ENCODE results near the gene NGF.
"Not testable (repeated sequence)": the region's sequence is repeated elsewhere in the genome, so short reads cannot be mapped to it uniquely, and the experiment has no call there.

Gene NGF

DNA sequence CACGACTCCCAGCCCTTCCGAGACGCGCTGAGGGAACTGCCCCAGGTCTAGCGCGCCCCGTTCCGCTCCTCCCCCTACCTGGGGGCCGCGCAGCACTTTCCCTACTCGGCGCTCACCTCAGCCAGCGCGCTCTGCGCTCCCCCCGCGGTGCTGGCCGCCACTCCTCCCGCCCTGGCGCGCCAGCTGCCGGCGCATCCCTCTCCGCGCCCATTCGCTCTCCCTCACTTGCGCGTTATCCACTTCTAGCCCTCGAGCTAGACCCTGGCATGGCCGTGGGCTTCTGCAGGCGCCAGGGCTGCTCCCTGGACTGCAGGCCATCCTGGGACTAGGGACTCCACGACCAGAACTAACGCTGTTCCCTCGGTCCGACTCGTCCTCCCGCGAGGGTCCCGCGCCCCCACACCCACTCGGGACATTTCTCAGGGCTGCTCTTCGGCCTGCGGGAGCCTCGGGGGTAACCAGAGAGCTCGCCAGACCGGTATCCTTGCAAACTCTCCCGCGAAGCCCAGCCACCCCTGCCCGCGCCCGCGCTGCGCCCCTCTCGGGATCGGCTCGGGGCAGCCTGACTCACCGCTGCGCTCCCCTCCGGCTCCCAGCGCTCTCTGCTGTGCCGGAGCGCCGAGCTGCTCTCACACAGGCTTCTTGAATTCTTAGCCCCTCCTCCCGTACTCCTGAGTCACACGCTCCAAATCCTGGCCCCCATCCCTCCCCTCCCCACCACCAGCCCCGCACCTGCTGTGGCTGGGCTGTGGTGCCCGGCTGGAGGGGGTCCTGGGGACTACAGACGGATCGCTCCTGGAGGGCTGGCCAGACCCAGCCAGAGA is at the start of gene NGF:
Gene NGF, minus strand, starts transcription at position 617 of the 824 bp plus-strand sequence. CDS start 51,454 bp downstream, outside the sequence.
- no peak for DNase-seq (ENCODE audit: low read depth in 1 of 2, low spot score in 1 of 2)

DNA sequence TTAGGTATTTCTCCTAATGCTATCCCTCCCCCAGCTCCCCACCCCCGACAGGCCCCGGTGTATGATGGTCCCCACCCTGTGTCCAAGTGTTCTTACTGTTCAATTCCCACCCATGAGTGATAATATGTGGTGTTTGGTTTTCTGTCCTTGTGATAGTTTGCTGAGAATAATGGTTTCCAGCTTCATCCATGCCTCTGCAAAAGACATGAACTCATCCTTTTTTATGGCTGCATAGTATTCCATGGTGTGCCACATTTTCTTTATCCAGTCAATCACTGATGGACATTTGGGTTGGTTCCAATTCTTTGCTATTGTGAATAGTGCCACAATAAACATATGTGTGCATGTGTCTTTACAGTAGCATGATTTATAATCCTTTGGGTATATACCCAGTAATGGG is 45.4 kb upstream of the NGF start:
- DNase-seq (ENCODE audit: low read depth in 1 of 2, low spot score in 1 of 2), result not testable (repeated sequence)

DNA sequence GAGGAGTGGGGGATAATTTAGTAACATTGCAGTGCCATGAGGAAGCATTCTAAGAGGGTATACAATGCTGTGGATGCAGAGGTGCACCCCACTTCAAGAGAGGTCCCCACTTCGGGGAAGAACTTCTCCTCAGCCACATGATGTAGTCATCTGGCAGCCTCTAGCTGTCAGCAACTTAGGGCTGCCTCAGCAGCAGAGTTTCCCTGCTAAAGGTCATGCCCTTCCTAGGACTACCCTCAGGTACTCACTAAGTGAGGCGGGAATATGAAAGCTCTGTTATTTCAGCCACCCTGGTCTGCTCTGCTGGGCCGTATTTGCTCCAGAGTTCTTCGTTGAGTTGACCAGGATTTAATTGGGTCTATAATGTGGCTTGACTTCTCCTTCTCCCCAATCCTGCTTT is 41.9 kb upstream of the NGF start:
- DNase-seq (ENCODE audit: low read depth in 1 of 2, low spot score in 1 of 2), result no peak

DNA sequence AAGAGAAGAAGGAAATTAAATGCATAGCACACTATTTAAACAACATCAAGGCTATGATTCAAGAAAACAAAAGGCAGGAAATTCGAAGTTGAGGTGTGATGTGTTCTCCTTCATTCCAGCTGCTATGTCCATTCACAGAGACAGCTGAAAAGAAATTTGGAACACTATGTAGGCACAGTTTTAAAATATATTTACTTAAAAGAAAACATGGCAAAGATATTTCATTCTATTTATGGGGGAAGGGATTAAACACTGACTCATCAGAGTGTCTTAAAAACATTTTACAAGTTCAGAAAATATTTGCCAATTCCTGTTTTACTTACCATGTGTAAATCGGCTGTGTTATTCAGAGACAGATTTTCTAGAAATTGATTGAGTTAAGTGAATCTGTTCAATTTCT is 39.4 kb upstream of the NGF start:
- DNase-seq (ENCODE audit: low read depth in 1 of 2, low spot score in 1 of 2), result no peak

DNA sequence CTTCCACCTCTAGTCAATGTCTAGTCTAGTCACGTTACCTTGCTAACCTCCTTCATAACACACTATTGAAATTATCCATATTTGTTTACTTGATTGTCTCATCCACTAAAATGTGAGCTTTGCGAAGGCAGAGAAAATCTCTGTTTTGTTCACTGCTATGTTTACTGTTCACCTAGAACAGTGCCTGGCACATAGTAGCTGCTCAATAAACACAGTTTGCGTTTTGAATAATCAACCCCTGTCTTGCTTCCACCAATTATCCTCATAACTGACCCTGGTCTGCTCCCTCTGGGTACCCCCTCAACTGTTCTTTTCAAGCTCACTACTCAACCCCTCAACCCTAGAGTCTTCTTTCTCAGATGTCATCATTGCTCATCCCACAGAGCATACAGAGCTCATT is 36.5 kb upstream of the NGF start:
- DNase-seq (ENCODE audit: low read depth in 1 of 2, low spot score in 1 of 2), result no peak

DNA sequence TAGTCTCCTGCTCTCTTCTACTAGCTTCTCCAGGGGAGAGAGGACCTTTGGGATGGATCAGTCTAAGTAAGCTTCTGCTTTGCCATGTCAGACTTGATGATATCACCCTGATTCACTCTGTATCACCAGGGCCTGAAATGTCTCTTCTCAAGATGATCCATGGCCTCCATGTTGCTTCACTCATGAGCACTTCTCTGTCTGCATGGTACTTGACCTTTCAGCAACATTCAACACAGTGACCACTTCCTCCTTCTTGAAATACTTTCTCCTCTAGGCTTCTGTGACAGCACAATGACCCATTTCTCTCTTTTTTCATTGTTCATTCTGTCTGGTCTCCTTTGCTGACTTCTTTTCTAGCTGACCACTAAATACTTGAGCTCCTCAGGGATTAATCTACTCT is 35.3 kb upstream of the NGF start:
- no peak for DNase-seq (ENCODE audit: low read depth in 1 of 2, low spot score in 1 of 2)

DNA sequence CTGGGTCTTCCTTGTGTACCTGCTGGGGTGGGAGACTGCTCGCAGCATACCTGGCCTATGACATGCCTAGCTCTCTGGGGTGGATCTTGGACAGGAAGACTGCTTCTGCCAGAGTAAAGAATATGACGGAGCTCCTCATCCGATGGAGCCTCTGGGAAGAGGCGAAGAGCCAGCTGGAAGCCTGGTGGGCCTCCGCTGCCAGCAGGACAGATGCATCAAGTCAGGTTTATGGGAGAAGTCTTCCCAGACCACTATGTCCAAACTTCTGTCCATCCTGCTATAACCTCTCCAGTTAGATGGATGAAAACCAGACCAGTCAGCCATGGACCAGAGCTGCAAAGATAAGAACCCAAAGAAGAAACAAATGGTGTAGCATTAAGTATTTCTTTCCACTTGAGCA is 27.7 kb upstream of the NGF start:
- no peak for DNase-seq (ENCODE audit: low read depth in 1 of 2, low spot score in 1 of 2)

DNA sequence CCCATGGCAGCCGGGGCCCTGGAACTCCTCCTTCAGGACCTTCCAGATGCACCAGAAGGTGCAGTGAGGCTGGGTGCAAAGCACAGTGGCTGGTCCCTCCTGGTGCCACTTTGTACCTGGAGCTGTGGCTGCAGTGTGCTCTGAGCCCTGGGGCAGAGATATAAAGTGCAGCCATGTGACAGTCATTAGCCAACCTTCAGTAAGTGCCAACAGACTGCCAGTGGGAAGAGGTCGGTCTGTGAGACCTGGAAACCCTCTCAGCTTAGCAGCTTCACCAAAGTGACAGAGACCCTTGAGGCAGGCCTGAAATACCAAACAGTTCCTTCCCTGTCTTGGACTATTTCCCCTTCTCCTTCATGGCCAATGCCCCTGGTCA is 26.7 kb upstream of the NGF start:
- no peak for DNase-seq (ENCODE audit: low read depth in 1 of 2, low spot score in 1 of 2)

DNA sequence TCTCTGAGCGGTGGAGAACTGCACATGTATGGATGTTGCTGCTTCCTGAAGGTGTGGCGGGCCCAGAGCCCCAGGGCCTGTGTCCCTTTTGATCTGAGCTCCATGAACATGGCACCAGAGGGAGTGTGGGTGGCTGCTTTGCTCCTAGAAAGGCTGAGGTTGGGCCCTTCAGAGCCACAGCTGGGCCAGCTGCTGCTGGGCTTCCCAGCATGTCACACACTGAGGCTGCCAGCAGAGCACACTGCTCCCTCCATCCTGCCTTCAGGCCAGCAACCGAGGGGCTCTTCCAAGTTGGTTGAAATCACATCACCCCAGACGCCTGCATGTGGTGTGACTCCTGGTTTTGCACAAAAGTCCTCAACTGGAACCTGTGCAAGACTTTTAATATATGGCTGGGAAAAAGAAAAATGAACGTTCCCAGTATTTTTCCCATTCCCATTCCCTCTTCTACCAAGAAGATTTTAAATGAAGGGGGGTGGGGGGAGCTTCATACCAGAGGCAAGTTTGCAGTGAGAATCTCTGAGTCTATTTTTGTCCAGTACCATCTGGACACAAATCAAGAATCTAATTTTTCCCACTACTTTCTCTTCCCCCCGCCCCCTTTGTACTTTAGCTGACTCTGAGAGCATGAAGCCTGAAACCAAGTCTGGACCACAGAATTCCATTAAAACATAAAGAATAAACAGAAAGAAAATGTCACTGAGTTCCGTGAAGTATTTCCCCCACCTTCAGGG is 26.2 kb upstream of the NGF start:
- no peak for DNase-seq (ENCODE audit: low read depth in 1 of 2, low spot score in 1 of 2)

DNA sequence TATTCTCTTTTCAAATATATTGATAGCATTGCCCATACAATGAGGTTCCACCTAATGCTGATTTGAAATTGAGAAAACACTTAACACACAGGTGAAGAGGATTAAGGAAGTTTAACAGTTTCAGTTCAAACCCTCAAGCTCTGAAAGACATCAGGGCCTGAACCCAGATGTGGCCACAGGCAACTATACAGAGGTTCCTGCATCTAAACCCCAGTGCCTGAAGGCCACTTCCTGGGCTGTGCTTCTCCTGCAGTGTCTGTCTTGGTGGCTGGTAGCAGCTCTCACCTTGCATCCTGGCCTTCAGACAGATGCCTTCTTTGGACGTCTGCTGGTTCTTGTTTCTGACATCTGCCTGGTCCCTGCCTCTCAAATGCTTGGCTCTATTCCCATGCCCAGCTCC is 25.1 kb upstream of the NGF start:
- no peak for DNase-seq (ENCODE audit: low read depth in 1 of 2, low spot score in 1 of 2)

DNA sequence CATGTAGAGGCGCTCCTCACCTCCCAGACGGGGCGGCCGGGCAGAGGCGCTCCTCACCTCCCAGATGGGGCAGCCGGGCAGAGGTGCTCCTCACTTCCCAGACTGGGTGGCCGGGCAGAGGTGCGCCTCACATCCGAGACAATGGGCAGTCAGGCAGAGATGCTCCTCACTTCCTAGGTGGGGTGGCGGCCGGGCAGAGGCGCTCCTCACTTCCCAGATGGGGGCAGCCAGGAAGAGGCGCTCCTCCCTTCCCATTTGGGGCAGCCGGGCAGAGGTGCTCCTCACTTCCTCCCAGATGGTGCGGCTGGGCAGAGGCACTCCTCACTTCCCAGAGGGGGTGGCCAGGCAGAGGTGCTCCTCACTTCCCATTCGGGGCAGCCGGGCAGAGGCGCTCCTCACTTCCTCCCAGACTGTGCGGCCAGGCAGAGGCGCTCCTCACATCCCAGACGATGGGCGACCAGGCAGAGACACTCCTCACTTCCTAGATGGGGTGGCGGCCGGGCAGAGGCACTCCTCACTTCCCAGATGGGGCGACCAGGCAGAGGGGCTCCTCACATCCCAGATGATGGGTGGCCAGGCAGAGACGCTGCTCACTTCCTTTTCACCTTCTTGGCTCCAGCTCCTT is 22.6 kb upstream of the NGF start:
- not testable (repeated sequence) for DNase-seq (ENCODE audit: low read depth in 1 of 2, low spot score in 1 of 2)

DNA sequence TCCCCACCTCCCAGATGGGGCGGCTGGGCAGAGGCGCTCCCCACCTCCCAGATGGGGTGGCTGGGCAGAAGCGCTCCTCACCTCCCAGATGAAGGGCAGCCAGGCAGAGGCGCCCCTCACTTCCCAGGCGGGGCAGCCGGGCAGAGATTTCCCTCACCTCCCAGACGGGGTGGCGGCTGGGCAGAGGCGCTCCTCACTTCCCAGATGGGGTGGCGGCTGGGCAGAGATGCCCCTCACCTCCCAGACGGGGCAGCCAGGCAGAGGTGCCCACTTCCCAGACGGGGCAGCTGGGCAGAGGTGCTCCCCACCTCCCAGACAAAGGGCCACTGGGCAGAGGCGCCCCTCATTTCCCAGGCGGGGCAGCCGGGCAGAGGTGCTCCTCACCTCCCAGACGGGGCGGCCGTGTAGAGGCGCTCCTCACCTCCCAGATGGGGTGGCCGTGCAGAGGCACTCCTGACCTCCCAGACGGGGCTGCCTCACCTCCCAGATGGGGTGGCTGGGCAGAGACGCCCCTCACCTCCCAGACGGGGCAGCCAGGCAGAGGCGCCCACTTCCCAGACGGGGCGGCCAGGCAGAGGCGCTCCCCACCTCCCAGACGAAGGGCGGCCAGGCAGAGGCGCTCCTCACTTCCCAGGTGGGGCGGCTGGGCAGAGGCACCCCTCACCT is 21.9 kb upstream of the NGF start:
- not testable (repeated sequence) for DNase-seq (ENCODE audit: low read depth in 1 of 2, low spot score in 1 of 2)

DNA sequence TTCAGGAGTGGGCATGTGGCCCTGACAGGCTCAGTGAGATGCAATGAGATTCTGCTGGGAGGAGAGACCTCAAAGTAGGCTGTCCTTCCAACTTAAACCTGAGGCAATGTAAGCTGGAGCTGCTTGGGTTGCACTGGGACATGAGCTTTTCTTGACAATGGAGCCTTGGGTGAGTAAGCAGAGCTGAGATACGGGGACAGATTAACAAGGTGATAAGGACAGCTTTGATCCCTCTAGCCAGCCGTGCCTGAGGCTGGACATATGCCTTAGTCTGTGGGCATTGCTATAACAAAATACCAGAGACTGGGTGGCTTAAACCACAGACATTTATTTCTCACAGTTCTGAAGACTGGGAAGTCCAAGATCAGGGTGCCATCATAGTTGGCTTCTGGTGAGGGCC is 18.3 kb upstream of the NGF start:
- DNase-seq (ENCODE audit: low read depth in 1 of 2, low spot score in 1 of 2), result no peak

DNA sequence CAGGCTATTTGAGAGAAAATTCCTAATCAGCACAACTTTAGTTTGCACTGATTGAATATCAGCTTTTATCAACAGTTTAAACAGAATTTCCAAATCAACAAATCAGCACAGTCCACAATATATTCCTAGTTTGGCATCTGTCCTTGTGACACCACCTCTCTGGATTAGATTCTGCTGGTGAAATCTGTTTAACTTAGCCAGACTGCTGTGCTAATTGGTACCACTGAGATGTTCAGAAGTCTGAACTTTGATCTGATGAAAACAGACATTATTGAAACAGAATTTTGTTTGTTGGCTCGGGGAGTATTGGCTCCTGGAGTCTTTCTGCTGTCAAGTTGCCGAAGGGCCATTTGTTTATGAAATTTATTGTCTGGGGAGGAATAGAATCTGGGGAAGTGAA is 17.0 kb upstream of the NGF start:
- no peak for DNase-seq (ENCODE audit: low read depth in 1 of 2, low spot score in 1 of 2)

DNA sequence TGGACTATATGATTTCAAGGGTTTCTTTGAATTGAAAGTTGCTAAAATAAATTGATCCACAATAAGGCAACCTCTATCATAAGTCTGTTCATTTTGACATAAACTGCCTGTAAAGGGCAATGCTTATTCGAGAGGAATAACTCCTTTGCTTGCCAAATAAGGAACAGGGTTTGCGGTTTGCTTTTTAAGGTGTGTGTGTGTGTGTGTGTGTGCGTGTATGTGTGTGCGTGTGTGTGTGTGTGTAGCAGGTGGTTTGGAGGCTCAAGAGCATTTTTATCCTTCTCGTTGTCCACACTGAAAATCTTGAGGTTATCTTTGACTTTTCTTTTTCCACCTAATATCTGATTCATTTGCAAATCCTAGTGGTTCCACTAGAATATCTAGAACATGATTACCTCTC is 13.1 kb upstream of the NGF start:
- DNase-seq (ENCODE audit: low read depth in 1 of 2, low spot score in 1 of 2), result no peak

DNA sequence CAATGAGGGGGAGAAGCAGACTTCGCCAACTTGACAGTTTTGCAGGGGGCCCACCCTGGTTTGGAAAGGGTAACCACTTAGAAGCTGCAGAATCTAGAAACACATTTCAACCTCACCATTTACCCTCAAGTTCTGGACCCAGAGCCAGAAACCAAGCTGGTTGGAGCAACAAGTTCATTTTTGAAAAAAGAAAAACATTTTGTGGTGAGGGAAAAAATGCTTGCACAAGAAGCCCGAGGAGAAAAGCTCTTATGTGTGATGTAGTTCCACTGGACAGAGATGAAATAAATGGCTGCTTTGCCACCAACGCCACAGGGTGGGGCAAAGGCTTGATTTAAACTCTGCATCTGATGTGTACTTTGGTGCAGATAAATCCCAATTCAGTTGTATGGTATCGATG is 10.6 kb upstream of the NGF start:
- no peak for DNase-seq (ENCODE audit: low read depth in 1 of 2, low spot score in 1 of 2)

DNA sequence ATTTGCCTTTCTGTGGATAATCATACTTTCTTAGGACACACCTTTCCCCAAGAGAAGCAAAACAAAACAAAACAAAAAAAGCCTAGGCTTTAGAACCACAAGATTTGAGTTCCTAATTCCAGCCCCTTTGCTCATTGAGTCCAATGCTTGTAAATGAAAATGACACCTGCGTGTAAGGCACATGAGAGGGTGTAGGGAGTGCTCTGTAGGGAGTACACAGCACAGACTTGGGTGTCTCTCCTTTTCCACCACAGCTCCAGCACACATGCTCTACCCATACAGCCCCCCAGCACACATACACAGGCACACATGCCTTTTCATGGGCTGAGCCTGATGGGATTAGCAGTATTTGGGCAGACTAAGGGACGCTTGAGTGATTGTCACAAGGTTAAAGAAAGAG is 9.2 kb upstream of the NGF start:
- no peak for DNase-seq (ENCODE audit: low read depth in 1 of 2, low spot score in 1 of 2)

DNA sequence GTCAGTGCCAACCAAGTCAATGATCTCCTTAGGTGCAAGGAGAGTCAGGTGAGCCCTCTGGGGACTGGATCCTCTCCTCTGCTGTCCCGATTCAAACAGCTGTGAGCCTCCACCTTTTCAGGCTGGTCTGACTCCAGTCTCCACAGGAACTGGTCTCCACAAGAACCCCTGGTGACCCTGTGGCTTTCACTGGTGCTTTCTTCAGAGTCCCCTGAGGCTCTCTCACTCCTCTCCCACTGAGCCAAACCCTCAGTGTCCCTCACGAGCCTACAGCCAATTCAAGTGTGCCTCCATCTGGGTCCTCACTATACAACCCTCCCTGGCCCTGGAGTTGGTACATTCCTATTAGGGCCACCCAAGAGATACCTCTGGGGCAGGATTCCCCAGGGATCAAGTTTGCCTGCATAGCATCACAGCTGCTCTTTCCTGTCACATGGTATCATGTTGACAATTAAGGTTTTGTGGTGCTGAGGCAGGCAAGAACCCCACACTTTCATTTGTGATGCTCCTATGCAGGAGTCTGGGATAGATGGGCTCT is 5.2 kb upstream of the NGF start:
- no peak for DNase-seq (ENCODE audit: low read depth in 1 of 2, low spot score in 1 of 2)

DNA sequence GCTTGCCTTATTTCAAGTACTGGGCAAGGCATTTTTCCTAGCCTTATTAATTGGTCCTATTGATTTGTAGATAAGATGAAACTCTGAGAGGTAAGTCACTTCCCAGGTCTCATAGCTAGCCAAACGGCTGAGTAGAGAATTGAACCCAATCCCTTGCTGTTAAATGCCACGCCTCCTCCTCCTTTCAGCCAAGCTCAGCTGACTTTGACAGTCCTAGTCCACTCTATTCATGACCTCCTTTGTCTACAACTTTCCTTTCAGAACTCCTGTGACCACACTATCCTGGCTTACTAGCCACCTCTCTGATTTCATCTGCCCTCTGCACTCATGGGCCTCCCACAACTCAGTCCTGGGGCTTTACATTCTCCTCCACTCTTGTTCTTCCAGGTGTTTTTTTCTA is 3.9 kb upstream of the NGF start:
- DNase-seq (ENCODE audit: low read depth in 1 of 2, low spot score in 1 of 2), result no peak

DNA sequence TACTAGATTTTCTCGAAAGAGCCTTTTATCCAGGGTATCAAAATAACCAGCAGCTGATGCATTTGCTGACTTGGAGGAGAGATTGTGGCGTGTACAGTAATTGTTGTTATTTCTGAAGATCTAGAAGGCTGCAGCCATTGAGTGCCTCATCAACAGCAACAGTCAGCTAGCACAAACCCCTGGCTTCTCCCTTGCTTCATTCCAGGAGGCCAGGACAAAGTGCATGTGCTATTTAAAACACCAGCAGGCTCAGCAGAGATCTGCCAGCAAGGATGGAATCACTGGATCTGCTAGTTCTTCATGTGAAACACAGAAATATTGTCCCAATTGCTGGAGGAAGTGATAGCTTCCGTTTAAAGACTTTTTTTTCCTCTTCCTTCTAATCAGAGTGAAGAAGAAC is 2.8 kb upstream of the NGF start:
- no peak for DNase-seq (ENCODE audit: low read depth in 1 of 2, low spot score in 1 of 2)

DNA sequence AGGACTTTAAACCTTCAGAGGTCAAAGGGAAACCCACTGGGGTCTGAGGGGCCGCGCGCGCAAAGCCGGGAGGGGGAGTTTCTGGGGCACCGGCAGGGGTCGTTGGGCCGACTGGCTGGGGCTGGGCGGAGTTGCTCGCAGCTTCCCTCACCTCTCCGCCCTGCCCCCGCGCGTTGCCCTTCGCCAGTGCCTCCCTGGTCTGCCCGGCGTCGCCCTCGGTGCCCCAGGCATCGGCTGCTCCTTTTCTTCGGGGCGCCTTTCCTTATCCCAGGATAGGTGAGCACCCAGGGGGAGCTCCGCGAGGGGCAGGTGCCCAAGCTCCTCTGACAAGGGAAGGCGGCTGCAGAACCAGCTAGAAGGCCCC is 390 bp upstream of the NGF start:
- no peak for DNase-seq (ENCODE audit: low read depth in 1 of 2, low spot score in 1 of 2)

DNA sequence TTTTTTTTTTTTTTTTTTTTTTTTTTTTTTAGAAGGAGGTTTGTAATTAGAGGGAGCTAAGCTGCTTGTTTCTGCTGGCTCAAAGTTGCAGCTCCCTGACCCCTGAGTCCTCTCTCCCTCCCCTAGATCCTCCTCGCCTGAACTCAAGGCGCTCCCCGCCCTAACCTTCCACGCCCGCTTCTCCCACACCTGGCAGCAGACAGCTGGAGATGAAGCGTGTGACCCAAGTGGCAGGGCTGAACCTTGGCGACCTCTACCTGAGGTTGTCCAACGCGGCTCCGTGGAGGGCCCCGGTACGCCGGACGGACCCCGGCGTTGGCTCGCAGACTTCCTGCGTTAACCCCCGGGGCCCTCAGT is 795 bp downstream of the NGF start:
- DNase-seq (ENCODE audit: low read depth in 1 of 2, low spot score in 1 of 2), result no peak

Measured in activated CD4-positive, alpha-beta T cell treated with anti-CD3 and anti-CD28 coated beads, Interleukin-2, amount 50 U/mL, for 24 hours (primary cell).